H4 (cell line): Measurements from ENCODE around the gene ITGB1BP2. TPM values are rescaled to one million over a fixed set of nuclear protein-coding genes. Genes with fewer than 3 reads are reported as not detected.
"Not testable (repeated sequence)": the region's sequence is repeated elsewhere in the genome, so short reads cannot be mapped to it uniquely, and the experiment has no call there.

ENCODE experiments used
- DNase-seq: peaks from one replicate; pipeline ENCODE4 v3.0.0-alpha.2; 2015; ENCODE audit warnings: low spot score
- total RNA-seq: library from RNA; depleted of rRNA; stranded (reverse); fragments of >200 nt; shearing (Covaris generic); gene quantifications from 2 replicates; pipeline ENCODE4 v1.2.3, GENCODE V29; 2014; rRNA removed

Gene ITGB1BP2
- 1.4 TPM in 1 of 2 replicates, not detected in the other for total RNA-seq

DNA sequence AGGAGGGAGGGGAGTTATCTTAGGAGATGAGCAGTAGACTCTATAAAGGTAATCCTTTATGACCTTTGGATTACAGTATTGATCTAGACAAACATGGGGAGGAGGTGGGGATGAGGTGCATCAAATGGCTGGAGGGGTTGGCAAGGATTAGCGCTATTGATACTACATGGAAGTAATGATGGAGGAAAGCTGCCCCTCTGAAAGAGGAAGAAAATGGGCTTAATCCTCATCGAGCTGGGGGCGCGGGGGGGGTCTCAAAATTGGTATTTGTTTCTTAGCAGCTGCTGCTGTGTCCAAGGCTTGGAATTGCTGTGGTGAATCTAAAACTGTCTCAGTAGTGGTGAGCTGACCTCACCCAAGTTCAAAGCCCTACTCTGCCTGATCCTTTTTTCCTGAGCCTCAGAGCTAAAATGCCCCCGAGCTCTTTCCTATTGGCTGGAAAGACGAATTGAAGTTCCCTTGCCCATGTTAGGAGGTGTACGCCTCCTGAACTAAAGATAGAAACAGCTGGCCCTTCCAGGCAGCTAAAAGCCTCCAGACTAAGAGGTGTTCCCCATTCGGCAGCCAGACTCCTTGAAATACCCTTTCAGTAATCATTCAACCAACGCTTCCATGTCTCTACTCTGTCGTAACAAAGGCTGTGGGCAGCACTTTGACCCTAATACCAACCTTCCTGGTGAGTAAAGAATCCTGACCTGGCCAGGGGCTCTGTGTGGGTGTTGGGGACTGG, at the start of gene ITGB1BP2:
TSS of gene ITGB1BP2 (plus strand) at position 556 of the 730 bp plus-strand sequence. CDS start at position 613, 57 bp downstream.
- no peak for DNase-seq

- DNase-seq, result no peak
These were observed 49.3 kb upstream of the ITGB1BP2 start for GRCh38 chrX:71252221-71252620.

DNA sequence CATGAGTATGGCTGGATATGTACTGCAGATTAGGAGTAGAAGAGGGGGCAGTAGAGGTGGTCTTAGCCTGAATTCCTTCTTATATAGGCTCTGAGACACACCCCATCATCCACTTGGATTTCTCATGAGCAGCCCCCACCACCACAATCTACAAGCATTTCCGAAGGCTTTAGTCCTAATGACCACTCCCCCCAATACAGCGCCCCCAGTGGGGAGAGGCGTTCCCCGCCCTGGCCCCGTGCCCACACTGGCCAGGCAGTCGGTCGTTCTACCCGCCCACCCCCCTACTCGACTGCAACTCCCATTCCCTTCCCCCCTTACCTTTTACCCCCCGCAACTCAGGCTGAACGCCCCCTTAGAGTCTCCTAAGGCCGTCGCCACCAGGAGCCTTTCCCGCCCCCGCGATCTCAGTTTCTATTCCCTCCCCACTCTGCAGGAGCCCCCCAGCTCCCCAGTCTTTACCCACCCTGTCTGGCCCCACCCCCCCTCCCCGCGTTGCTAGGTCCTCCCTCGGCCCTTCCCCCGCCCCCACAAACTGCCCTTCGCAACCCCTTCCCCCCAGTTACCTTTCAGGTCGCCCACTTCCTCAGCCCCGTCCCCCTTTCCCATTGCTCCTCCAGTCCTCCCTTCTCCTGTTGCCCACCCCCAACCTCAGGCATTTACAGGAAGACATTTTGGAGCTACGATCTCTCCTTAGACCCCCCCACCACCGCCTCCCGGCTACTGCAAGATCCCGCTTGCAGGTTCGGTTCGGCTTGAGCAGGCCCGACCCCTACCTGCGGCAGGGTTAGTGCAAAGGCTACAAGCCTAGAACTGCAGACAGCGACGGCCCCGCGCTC, 48.1 kb upstream of the ITGB1BP2 start:
- peak; percentile 31 for DNase-seq

DNA sequence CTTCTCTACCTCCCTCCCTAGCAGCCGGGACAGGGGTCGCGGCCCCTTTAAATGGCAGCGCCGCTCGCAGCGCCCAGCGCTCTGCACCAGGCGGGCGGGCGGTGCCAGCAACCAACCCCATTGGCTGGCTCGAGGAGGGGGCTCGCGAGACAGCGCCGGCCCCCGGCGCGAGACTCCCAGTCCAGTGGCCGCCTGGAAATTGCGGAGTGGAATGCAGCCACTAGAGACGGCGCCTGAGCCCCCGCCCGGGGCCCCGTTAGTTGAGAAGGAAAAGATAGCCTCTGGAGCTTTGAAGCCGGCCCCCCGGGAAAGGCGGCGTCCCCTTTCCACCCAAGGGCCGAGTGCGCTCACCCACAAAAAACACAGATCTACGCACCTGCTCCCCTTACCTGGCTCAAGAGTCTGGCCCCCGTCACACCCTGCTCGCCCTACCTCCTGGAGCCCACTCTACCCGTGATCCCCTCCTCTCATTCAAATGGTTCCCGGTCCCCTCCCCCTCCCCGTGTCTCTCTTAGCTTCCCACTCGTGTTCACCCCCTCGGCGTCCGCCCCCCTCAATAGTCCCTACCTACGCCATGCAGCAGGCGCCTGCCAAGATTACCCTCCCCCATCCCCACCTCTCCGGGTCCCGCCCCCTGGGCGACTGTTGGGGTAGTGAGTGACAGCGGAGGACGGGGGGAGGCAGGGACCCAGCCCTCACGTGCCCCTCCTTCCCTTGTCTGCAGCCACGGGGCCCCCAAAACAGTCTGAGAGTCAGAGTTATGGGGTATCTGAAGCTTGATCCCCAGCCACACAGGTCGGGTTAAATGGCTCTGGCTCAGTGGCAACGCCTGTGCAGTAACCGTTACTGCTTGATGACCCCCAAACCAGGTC, 47.2 kb upstream of the ITGB1BP2 start, which contains the start of gene ZMYM3:
TSS of gene ZMYM3 (minus strand) at position 49 of the 872 bp plus-strand sequence. CDS start 885 bp downstream, outside the sequence.
- DNase-seq, result peak; percentile 72

DNA sequence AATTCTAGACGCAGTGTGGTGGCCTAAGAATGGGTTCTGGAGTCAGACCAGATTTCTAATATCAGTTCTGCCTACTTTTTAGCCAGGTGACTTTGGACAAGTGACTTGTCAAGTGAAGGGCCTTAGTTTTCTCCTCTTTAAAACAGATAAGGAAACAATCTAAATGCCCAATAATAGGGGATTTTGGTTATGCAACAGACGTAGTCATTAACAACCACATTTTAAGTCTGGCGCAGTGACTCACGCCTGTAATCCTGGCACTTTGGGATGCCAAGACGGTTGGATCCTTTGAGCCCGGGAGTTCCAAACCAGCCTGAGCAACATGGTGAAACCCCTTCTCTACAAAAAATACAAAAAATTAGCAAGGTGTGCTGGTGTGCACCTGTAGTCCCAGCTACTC, 45.5 kb upstream of the ITGB1BP2 start:
- peak; percentile 31 for DNase-seq

DNA sequence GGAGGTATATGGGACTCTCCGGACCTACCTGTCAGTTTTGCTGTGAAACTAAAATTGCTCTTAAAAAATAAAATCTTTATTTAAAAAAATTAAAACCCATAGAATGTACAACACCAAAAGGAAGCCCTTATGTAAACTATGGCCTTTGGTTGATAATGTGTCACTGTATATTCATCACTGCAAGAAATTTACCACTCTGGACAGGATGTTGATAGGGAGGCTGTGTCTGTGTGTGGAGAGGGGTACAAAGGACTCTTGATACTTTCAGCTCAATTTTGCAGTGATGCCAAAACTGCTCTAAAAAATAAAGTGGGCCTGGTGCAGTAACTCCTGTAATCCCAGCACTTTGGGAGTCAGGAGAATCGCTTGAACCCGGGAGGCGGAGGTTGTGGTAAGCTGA, 44.7 kb upstream of the ITGB1BP2 start:
- DNase-seq, result no peak

- DNase-seq, result not testable (repeated sequence)
These were observed 32.9 kb upstream of the ITGB1BP2 start for GRCh38 chrX:71268624-71269023.

GRCh38 chrX:71269801-71270395, 31.7 kb upstream of the ITGB1BP2 start:
- DNase-seq, result no peak

GRCh38 chrX:71272313-71272712, 29.2 kb upstream of the ITGB1BP2 start:
- not testable (repeated sequence) for DNase-seq

DNA sequence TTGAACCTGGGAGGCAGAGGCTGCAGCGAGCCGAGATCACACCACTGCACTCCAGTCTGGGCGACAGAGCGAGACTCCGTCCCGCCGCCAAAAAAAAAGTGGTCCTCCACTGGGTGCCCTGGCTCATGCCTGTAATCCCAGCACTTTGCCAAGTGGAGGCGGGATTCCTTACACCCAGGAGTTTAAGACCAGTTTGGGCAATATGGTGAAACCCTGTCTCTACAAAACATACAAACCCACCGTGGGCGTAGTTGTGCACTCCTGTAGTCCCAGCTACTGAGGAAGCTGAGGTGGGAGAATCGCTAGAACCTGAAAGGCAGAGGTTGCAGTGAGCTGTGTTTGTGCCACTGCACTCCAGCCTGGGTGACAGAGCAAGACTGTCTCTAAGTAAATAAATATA, 20.2 kb upstream of the ITGB1BP2 start:
- DNase-seq, result not testable (repeated sequence)

DNA sequence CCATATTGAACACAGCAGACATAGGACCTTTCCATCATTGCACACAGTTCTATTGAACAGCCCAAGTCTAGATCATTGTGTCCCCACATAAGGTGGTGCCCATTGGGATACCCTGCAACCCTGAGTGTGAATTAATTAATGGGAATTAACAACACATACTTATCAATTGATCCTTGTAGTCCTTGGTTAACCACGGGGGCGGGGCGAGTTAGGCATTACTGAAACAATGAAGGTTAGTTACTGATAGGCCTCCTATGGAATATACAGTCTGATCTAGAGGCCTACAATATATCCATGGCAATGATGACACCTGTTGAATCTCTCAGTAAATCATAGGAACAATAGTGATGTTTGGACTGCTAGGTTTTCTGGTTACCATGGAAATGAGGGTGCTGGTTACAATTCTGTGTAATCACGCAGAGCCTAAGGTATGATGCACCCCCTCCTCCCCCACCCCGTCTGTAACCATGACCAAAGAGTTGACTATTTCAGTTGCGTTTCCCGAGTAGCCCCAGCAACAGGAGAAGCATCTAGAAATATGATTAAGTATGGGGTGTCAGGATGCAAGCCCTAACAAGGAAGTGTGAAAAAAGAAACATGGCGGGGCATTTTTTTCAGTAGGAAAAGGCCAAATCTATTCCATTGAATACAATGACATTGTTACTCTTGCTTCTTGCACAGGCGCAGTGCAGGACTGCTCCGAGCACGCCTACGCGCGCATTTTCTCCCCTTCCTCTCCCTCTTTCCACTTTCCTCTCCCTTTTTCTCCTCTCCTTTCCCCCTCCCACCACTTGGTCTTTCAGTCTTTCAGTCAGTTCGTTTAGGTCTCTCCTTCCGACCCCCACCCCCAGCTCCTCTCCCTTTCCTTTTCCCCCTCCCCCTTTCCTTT, 18.8 kb upstream of the ITGB1BP2 start:
- no peak for DNase-seq

GRCh38 chrX:71283403-71284143, 18.0 kb upstream of the ITGB1BP2 start, which contains the start of gene NONO:
Gene NONO, plus strand, starts transcription at chrX:71283635. Its CDS starts 7,003 bp downstream, at chrX:71290638.
- peak; percentile 97 for DNase-seq

GRCh38 chrX:71285929-71286328, 15.6 kb upstream of the ITGB1BP2 start:
- DNase-seq, result no peak

GRCh38 chrX:71291381-71291780, 10.2 kb upstream of the ITGB1BP2 start:
- DNase-seq, result no peak

- no peak for DNase-seq
These were observed 8.7 kb upstream of the ITGB1BP2 start for GRCh38 chrX:71292669-71293365.

- no peak for DNase-seq
These were observed 4.7 kb upstream of the ITGB1BP2 start for GRCh38 chrX:71296806-71297205.

DNA sequence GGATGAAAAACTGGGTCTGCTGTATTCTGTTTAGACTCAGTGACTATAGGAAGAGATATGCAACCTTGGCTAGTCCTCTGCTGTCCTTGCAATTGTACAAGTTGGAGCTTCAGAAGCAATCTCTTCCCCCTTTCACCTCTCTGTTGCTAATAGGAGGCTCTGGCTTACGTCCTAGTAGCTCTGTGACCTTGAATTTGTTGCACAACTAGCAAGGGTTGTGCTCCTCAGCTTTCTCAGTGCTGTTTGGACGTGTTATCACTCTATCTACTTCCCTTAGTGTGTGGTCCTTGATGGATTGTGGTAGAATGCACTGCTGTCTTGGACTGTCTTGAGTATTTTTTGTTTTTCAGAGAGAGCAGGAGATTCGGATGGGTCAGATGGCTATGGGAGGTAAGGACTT, 3.4 kb upstream of the ITGB1BP2 start:
- no peak for DNase-seq

- not testable (repeated sequence) for DNase-seq
These were observed 1.5 kb upstream of the ITGB1BP2 start for GRCh38 chrX:71300064-71300463.

DNA sequence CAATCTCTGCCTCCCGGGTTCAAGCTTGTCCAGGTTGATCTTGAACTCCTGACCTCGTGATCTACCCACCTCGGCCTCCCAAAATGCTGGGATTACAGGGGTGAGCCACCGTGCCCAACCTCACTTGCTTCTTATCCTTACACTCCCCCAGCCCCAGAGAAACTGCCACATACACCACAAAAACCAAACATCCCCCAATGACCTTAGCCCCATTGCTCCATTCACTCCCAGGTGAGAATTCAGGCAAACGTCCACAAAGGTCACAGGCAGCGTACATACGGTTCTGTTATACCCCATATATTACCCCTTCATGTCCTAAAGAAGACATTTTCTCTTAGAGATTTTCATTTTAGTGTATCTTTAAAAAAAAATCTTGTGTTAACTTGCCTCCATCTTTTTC, 1.1 kb upstream of the ITGB1BP2 start:
- not testable (repeated sequence) for DNase-seq
